Neural cell (in vitro differentiated cells): ENCODE data around the gene SH3BP4. TPM values are rescaled to one million over a fixed set of nuclear protein-coding genes. Genes with fewer than 3 reads are reported as not detected.

Experiments
- H2AFZ ChIP-seq: fragments of 200-600, 300-800 bp; sonication (generic), shearing (Covaris generic); 2 replicates; pipeline ENCODE4 v1.6.0; 2014; ENCODE audit warnings: low read depth, mild to moderate bottlenecking, antibody characterized with exemption, low read length, moderate library complexity
- H3F3A ChIP-seq: fragments of 200-600 bp; shearing (Covaris generic); 2 replicates; pipeline ENCODE4 v1.6.1; 2016; ENCODE audit warnings: mild to moderate bottlenecking, moderate library complexity, mixed read lengths, antibody characterized with exemption, low read length; ENCODE audit not compliant: insufficient read depth, poor library complexity, severe bottlenecking
- H3K27ac ChIP-seq: fragments of 200-600, 300-800 bp; sonication (generic), shearing (Covaris generic); 2 replicates; pipeline ENCODE4 v1.5.1; 2014; ENCODE audit warnings: mild to moderate bottlenecking, low read length, moderate library complexity
- H3K27me3 ChIP-seq: fragments of 300-800, 200-600 bp; sonication (generic), shearing (Covaris generic); 2 replicates; pipeline ENCODE4 v1.6.0; 2014; ENCODE audit warnings: mild to moderate bottlenecking, low read depth, low read length, moderate library complexity; ENCODE audit not compliant: insufficient read depth
- H3K36me3 ChIP-seq: fragments of 300-800, 200-600 bp; sonication (generic), shearing (Covaris generic); 2 replicates; pipeline ENCODE4 v1.5.1; 2014; ENCODE audit warnings: mild to moderate bottlenecking, antibody characterized with exemption, low read length, moderate library complexity; ENCODE audit not compliant: insufficient read depth
- H3K4me2 ChIP-seq: fragments of 300-800, 200-600 bp; sonication (generic), shearing (Covaris generic); 2 replicates; pipeline ENCODE4 v1.6.0; 2014; ENCODE audit warnings: mild to moderate bottlenecking, low read length
- H3K4me3 ChIP-seq: fragments of 300-800, 200-600 bp; sonication (generic), shearing (Covaris generic); 2 replicates; pipeline ENCODE4 v1.5.1; 2014; ENCODE audit warnings: mild to moderate bottlenecking, low read length, moderate library complexity
- H3K79me2 ChIP-seq: fragments of 200-600 bp; shearing (Covaris generic); replicated peaks from 2 replicates; pipeline ENCODE4 v1.6.0; 2014; ENCODE audit warnings: mild to moderate bottlenecking, low read length, moderate library complexity; ENCODE audit not compliant: insufficient read depth
- H3K9ac ChIP-seq: fragments of 300-800, 200-600 bp; sonication (generic), shearing (Covaris generic); 2 replicates; pipeline ENCODE4 v1.6.1; 2016; ENCODE audit warnings: mild to moderate bottlenecking, low read length, mixed read lengths
- H3K9me2 ChIP-seq: fragments of 200-600 bp; shearing (Covaris generic); 2 replicates; pipeline ENCODE4 v1.6.1; 2016; ENCODE audit warnings: mild to moderate bottlenecking, low read length, mixed read lengths; ENCODE audit not compliant: insufficient read depth
- H3K9me3 ChIP-seq: fragments of 200-600, 300-800 bp; sonication (generic), shearing (Covaris generic); 2 replicates; pipeline ENCODE4 v1.6.1; 2016; ENCODE audit warnings: mild to moderate bottlenecking, mixed run types, low read length, moderate library complexity, mixed read lengths
- H4K20me1 ChIP-seq: fragments of 200-600 bp; shearing (Covaris generic); 2 replicates; pipeline ENCODE4 v1.6.1; 2016; ENCODE audit warnings: mild to moderate bottlenecking, mixed run types; ENCODE audit not compliant: insufficient read depth
- CTCF ChIP-seq: fragments of 450-650 bp; IDR thresholded peaks from 2 replicates; pipeline ENCODE4 v1.5.1; 2014; ENCODE audit warnings: antibody characterized with exemption, mild to moderate bottlenecking, moderate library complexity; ENCODE audit not compliant: poor library complexity, severe bottlenecking
- EP300 ChIP-seq: fragments of 450-650 bp; conservative IDR thresholded peaks from 2 replicates; pipeline ENCODE4 v1.6.1; 2014; ENCODE audit warnings: antibody characterized with exemption, mild to moderate bottlenecking, moderate library complexity; ENCODE audit not compliant: poor library complexity, severe bottlenecking
- EZH2 ChIP-seq: fragments of 200-600, 300-800 bp; shearing (Covaris generic), sonication (generic); IDR thresholded peaks from 2 replicates; pipeline ENCODE4 v1.6.1; 2014; ENCODE audit warnings: antibody characterized with exemption, low read length, borderline replicate concordance, mild to moderate bottlenecking; ENCODE audit not compliant: insufficient read depth, poor library complexity, severe bottlenecking
- MXI1 ChIP-seq: fragments of 450-650 bp; conservative IDR thresholded peaks from 2 replicates; pipeline ENCODE4 v1.6.1; 2014; ENCODE audit warnings: antibody characterized with exemption, mild to moderate bottlenecking; ENCODE audit not compliant: poor library complexity, severe bottlenecking
- POLR2AphosphoS5 ChIP-seq: IDR thresholded peaks from 2 replicates; pipeline ENCODE4 v1.6.1; 2012
- RAD21 ChIP-seq: fragments of 450-650 bp; conservative IDR thresholded peaks from 2 replicates; pipeline ENCODE4 v1.6.1; 2014; ENCODE audit warnings: antibody characterized with exemption, mild to moderate bottlenecking, moderate library complexity
- REST ChIP-seq: IDR thresholded peaks from 2 replicates; pipeline ENCODE4 v1.6.1; 2012; ENCODE audit warnings: borderline replicate concordance
- SMC3 ChIP-seq: fragments of 450-650 bp; conservative IDR thresholded peaks from 2 replicates; pipeline ENCODE4 v1.6.1; 2014; ENCODE audit warnings: antibody characterized with exemption, mild to moderate bottlenecking, moderate library complexity; ENCODE audit not compliant: poor library complexity
- TAF1 ChIP-seq: IDR thresholded peaks from 2 replicates; pipeline ENCODE4 v1.6.1; 2012; ENCODE audit warnings: low read depth
- polyA plus RNA-seq: library from polyadenylated mRNA; depleted of rRNA; stranded (reverse); fragments of >200 nt; gene quantifications from 2 replicates; pipeline ENCODE4 v1.2.3, GENCODE V29; 2014

Gene SH3BP4
- polyA plus RNA-seq, 1 donor from 2014 or later = 3.3 TPM

- H2AFZ ChIP-seq = no peak overlapping the region
- no peak for TF ChIP-seq RAD21
- H3K9ac ChIP-seq = no peak overlapping the region
- no peaks in the 10 kb centered on the region for H3K9me3 ChIP-seq
- no peak overlapping the region for H3K4me3 ChIP-seq
- H3F3A ChIP-seq = no peaks in the 10 kb centered on the region
- no peak overlapping the region for H3K27ac ChIP-seq
- H3K4me2 ChIP-seq = no peak overlapping the region
- H4K20me1 ChIP-seq = no peaks in the 10 kb centered on the region
- no peaks in the 10 kb centered on the region for H3K79me2 ChIP-seq
- H3K36me3 ChIP-seq = no peaks in the 10 kb centered on the region
- no peaks in the 10 kb centered on the region for H3K27me3 ChIP-seq
- H3K9me2 ChIP-seq = no peaks in the 10 kb centered on the region
Observed at GRCh38 chr2:235068701-235069100, 116.9 kb downstream of the SH3BP4 start.

GRCh38 chr2:235070063-235070706, 118.4 kb downstream of the SH3BP4 start:
- no peaks in the 10 kb centered on the region for H4K20me1 ChIP-seq
- H3K79me2 ChIP-seq = no peaks in the 10 kb centered on the region
- H3K4me3 ChIP-seq = no peak overlapping the region
- H3K9ac ChIP-seq = no peak overlapping the region
- TF ChIP-seq RAD21 = no peak
- no peak for TF ChIP-seq EP300
- TF ChIP-seq POLR2AphosphoS5 = no peak
- no peak for TF ChIP-seq EZH2
- TF ChIP-seq TAF1 = no peak
- no peak for TF ChIP-seq REST
- TF ChIP-seq MXI1 = no peak
- TF ChIP-seq CTCF = no peak
- no peak for TF ChIP-seq SMC3
- no peaks in the 10 kb centered on the region for H3F3A ChIP-seq
- no peaks in the 10 kb centered on the region for H3K9me2 ChIP-seq
- H2AFZ ChIP-seq = no peak overlapping the region
- H3K27me3 ChIP-seq = no peaks in the 10 kb centered on the region
- no peak overlapping the region for H3K27ac ChIP-seq
- no peaks in the 10 kb centered on the region for H3K36me3 ChIP-seq
- H3K9me3 ChIP-seq = no peaks in the 10 kb centered on the region
- H3K4me2 ChIP-seq = no peak overlapping the region
